GM18508 (cell line): Measurements from ENCODE around the gene PDE11A.

Source experiments
- ATAC-seq: cut with Tn5 transposase; IDR thresholded peaks from one replicate; pipeline ENCODE4 v1.9.1; 2021; ENCODE audit warnings: moderate number of reproducible peaks; ENCODE audit not compliant: insufficient read depth, unreplicated experiment

Gene PDE11A

DNA sequence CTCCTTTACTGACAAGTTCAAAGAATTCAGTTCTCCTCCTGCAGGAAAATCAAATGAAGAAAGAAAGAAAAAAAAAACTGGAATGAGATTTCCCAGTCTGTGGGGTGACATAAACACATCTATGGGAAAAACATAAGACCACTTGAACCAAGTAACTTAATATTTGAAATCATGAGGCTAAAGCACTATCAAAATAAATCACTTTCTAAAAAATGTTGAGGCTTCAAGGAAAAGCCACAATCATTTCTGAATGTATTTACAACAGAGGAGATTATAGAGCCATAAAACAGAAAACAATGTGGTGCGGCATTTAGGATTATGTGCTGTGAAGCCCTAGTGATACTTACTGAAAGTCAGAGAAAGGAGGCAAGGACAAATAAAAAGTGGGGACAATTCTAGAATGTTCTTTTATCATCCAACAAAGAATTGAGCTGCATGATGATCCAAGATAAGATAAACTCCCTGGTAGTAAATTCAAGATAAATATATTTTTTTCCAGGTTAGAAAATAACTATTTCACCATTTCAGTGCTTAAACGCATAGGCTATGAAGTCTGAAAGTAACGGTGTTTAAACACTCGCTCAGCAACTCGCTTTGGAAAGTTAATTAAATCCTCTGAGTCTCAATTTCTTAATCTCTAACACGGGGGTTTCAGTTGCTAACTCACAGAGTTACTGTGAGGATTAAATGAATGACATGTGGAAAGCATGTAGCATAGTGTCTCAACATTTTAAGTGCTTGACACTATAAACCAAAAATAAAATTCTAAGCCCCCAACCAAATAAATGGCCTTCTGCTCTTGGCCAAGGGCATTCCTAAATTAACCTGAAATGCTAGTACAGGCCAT is 391.5 kb downstream of the PDE11A start:
- ATAC-seq, result no peak

DNA sequence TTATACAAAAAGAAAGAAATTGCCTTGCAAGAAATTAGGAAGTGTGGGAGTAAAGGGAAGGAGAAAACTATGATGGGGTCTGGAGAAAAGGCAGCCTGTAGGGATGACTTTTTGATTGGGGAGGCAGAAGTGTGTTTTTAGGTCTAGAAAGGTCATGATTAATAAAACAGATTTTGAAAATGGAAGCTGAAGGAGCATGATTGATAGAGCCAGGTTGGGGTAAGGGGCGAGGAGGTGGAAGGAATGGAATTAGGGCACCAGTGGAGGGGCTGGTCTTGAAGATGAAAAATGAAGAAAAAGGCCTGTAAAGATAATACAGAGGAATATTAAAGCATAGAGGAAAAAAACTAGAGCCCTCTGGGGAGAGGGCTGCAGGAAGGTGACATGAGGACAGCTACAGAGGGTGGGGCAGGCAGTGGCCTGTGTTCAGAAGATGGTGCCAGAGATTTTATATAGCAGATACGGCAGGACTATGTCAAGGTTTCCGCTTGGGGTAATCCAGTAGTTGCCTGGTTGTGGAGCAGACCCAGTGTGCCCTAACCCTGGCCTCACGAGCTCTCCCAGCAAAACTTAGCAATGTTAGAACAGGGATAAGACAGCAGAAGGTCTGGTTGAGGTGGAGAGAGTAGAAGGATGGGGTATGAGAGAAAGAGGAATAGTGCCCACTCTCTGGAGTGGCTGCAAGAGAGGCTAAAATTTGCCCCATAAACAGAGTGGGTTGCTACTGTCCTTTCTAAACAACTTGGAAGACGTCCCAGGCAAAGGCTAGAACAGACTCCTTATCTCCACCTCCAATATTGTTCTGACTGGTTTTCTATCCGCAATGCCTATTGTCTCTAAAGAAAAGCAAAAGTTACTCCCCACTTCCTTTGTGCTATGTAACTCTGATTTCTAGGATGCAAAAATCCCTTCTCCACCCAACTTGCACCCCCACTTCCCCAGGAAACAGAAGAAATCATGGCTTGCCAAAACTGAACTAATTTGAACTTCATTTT is 392.7 kb downstream of the PDE11A start:
- ATAC-seq, result no peak

DNA sequence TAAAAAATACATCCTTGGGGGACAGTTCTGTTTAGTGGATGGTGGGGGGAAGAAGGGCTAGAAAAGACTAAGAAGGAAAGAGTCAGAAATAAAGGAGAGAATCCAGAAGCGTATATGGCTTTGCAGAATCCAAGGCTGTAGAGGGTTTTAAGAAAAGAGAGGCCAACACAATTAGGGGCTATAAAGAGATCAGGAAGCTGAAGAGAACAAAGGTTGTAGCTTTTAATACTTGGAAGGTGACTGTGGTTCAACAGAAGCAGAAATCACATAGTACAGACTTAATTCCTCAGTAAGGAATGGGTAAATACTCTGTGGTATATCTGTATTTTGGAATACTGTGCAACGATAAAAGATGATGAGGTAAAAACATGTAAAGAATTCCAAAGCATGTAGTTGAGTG is 393.6 kb downstream of the PDE11A start:
- ATAC-seq, result no peak

DNA sequence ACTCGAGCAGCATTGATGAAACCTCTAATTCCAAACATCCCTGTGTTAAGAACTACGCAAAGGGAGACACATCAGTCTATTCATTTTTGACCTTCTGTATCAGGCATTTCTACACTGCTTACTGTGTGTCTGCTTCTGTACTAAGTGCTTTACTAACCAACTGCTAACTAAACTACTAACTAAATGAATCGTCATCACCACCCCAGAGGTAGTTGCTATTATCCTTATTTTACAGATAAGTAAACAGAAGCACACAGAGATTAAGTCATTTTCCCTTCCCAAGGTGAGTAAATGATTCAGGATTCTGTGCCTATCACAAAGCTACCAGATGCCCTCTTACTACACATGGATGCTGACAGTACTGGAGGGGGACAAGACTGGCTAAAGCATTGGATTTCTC is 395.9 kb downstream of the PDE11A start:
- ATAC-seq, result no peak

DNA sequence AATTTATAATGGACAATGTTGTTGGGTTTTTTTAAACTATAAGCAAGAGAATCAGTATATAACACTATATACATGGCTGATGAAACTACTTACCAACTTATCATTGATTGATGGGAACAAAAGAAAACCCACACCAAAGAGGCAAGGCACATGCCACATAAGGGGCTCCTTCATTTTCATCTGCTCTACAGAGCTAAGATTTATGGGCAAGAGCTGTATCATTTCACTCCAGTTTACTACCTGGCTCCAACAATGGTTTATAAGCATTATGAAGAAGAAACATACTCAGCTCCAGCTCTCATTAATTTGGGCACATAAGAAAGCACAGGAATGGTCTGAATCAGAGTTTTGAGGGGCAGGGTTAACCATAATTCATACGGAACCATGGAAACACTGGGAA is 396.8 kb downstream of the PDE11A start:
- ATAC-seq, result no peak

DNA sequence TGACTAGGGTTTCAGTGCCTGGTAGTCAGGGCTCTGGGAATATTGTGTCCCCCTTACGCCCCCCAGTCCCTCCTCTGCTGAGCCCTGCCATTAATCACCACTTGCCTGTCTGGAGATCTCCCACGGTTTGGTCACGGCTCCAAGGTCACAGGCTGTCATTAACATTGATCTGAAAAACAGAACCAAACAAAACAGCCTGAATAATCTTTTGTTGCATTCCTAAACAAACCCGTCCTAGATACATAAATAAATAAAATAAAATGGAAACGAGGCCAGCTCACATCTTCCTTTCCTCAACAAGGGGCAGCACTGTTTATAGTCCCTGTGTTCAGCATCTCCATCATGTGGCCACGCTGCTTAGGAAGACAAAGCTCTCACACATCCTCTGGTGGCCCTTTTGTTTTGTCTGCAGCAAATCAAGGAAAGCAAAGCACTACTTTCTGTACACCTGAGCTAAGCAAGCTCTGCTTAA is 397.2 kb downstream of the PDE11A start:
- ATAC-seq, result no peak

DNA sequence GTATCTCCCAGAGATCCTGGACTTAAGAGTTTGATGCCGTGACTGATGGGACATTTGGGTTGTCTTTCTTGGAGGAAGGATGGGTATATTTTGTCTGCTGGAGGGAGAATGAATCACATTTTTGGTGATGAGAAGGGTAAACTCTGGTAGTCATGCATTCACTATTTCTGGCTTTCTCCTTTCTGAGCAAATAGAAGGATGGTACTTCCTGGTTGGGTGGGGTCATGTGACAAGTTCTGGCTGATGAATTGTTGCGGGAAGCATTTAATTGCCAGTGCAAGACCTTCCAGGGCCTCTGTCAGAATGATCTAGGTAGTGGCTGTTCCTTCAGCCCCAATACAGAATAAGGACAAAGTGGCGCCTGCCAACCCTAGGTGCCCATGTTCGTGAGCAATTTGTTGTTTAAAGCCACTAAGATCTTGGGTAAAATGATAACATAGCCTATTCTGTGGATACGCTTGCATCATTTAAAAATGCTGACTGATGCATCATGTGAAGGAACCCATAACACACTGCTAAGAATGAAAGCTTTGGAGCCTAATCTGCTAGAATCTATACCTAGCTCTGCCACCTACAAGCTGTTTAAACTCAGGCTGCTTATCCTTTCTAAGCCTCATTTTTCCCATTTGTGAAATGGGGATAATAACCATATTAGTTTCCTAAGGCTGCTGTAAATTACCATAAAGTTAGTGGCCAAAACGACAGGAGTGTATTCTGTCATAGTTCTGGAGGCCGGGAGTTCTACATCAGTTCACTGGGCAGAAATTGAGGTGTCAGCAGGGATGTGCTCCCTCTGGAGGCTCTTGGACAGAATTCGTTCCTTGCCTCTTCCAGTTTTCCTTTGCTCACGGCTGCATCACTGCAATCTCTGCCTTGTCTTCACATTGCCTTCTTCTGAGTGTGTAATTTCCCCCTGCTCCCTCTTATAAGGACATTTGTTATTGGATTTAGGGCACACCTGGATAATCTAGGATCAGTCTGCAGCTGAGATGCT is 398.7 kb downstream of the PDE11A start:
- ATAC-seq, result no peak

DNA sequence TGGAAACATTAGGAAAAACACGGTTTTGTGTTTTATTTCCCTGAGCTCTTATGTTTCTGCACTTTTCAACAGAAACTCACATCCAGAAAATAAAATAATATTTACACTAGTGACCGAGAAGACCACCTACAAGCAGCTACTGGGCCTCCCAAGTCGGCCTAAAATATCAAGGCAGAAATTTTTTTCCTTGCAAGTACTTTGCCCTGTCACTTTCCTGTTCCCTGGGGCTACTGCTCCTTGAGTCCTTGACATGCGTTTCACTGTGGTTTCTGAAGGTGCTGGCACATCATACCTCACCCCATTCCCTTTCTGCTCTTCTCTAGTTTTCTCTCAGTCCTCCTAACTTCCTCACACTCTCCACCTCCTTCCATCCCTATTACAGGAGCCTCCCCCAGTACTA is 400.9 kb downstream of the PDE11A start:
- no peak for ATAC-seq

DNA sequence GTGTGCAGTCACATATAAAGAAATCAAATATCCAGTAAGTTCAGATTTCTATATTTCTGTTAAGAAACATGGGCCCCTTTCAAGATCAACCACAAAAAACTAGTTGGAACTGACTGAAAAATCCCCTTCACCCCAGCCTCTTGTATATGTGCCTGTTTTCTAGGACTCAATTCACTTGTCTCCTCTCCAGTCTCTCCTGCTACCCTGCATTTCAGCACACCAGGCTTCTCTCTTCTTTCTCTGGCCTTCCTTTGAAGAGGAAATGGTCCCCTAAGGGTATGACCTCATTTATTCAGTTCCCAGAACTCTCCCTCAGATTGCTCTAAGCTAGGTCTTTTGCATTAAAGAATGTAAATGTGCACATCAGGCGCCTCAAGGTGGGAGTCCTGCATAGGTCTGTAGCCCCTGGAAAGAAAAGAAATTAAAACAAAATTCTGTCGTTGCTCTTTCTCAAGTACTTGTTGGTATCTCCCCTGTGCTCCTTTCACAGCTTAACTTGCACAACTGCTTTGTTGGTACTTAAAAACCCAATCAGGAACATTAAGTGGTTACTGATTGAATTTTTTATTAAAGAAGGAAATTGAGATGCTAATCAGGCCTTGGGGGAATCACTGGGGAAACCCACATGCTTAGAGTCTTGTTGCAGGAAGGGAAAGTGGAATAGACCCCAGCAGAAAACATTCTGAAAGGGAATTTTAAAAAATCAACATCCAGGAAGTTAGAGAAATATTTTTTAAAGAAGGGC is 401.6 kb downstream of the PDE11A start:
- no peak for ATAC-seq

DNA sequence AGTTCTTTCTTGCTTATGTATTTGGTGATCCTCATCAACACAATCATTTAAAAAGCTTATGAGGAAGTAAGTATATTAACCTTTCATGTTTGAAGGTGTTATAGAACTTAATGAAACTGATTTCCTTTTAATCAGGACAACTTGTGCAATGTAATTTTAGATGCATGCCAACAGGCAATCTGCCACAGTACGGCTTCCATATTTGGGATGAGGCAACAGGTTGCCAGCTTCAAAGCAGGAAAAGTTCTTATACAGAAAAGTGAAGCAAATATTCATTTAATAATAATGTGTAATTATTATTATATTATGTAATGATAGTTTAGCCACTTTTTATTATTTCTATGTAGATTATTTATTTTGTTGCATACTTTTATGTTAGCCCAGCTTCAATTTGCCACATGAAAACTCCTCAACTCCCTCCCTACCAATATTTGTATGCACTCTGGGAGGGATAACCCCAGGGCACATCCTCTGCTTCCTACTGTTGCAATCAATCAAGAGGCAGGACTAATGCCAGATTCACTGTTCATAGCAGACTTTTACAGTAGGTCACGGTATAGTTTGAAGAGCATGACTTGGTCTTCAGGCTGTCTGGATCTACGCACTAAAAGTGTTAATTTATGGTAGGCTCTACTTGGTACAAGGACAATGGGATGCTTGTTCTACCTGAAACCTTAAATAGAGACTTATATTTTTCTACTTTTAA is 402.8 kb downstream of the PDE11A start:
- no peak for ATAC-seq

DNA sequence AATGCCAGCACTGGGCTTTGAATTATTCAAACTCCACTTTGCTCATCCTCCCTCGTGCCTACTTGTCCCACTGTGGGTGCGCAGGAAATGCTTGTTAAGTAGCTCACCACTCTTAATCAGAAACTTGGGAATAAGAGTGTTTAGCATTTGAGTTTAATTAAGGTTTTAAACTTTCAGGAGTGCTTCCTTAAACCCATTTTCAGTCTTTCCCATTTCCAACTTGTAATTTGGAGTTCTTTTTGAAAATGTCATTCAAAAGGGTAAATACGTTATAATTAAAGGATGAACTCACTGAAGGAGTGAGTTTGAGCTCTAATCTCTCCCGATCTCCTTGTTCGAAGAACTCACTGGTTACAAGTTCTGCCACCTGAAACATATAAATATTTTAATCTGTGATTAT is 403.4 kb downstream of the PDE11A start:
- ATAC-seq, result no peak

DNA sequence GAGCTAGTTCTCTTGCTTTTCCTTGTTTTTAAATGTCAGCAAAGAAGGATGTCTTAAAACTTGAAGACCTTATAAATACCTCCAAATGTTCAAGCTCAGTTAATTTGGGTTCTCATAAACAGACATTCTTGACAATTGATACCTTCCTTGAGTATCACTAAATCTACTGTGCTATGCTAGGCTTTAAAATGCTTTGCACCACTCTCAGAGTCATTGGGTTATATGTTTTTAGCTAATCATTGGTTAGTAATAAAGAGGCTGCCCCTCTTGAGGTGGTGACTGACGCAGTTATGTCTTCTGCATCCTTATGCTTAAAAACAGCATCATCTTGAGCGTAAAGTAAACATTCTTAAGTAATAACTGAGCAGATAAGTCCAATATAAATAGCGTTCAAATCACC is 404.0 kb downstream of the PDE11A start:
- no peak for ATAC-seq

DNA sequence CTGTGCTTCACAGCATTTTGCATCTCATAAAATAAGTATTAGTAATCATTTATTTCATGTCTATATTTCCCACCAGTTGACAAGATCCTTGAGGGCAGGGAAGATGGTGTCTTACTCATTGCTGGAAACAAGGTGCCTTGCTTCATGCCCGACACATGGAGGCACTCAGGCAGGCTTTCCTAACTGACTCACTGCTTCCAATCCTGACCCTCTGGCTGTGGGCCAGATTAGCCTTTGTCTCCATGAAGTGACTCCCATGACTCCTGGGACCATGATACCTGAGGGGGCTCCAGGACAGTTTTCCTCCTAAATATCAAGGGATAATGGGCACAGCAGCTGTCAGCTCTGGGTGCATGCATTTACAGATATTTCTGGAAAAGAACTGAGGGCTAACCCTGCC is 405.0 kb downstream of the PDE11A start:
- no peak for ATAC-seq

DNA sequence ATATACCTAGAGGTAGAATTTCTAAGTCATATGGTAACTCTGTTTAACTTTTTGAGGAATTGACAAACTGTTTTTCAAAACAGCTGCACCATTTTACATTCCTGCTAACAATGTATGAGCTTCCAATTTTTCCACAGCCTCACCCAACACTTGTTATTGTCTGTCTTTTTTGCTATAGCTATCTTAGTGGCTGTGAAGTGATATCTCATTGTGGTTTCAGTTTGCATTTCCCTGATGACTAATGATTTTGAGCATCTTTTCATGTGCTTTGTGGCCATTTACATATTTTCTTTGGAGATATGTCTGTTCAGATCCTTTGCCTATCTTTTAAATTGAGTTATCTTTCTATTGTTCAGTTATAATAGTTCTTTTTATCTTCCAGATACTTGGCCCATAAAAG is 406.2 kb downstream of the PDE11A start:
- no peak for ATAC-seq

DNA sequence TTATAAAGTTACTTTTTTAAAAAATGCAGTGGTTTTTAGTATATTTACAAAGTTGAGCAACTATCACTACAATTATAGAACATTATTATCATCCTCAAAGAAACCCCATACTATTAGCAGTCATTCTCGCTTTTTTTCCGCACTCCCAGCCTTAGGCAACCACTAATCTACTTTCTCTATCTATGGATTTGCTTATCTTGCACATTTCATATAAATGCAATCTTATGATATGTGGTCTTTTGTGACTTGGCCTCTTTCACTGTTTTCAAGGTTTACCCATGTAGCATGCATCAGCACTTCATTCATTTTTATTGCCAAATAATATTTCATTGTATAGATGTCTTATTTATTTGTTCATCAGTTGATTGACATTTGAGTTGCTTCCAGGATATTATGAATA is 406.6 kb downstream of the PDE11A start:
- ATAC-seq, result no peak

DNA sequence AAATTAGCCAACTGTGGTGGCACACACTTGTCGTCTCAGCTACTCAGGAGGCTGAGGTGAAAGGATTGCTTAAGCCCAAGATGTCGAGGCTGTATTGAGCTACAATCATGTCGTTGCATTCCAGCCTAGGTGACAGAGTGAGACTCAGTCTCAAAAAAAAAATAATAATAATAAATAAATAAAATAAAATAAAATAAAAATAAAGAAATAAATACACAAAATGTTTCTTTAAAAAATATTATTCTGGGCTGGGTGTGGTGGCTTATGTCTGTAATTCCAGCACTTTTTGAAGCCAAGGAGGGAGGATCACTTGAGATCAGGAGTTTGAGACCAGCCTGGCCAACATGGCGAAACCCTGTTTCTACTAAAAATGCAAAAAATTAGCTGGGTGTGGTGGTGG is 407.2 kb downstream of the PDE11A start:
- no peak for ATAC-seq

DNA sequence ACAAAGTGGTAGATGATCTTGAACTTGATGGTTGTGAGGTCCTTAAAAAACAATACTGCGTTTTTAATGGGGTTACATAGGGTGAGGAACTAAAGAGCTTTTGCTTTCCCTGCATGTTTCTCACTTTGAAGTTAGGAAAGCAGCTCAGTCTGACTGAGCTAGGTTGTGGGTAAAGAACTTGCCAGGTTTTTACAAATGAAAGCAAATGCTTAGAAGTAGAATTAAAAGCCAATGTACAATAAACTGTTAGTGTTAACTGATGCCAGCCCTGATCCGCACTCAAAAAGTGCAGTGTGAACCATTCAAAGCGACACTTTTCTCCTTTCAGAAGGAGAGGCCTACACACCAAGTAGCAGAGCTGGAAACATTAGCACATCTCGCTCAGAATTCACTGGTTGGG is 409.7 kb downstream of the PDE11A start:
- no peak for ATAC-seq

DNA sequence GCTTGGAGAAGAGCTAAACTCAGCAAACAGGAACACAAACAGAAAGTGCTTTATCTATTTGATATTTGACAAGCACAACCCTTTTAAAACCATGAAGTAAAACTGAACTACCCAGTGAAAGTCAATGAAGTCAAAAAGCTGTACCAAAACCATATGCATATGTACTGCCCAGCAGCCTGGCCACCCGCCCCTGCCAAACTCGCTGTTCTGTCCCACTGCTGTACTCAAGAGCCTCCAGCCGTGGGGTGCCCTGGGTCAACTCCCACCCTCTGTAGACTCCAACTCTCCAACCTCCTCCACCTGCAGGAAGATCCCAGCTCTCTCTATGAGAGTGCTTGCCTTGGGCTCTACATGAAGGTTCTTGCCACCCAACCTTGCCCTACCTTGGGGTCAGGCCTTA is 411.8 kb downstream of the PDE11A start:
- ATAC-seq, result no peak

DNA sequence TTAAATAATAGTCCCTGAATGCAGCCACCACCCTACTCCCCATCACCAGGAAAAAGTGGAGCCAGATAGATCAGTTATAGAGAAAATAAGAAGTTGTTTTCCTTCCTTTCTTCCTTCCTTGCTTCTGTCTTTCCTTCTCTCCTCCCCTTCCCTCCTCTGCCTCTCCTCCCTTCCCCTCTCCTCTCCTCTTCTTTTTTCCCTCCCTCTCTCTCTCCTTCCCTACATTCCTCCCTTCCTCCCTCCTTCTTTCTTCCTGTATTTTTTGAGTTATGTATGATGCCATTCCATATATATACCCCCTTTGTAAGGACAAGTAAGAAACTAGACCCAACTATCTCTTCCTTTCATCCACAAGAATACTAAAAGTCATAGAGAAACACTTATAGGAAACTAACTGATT is 414.3 kb downstream of the PDE11A start:
- ATAC-seq, result no peak
